WTC11 (cell line): ENCODE data around the gene CMBL. TPM values are rescaled to one million over a fixed set of nuclear protein-coding genes. Genes with fewer than 3 reads are reported as not detected.
A peak's percentile ranks its signal among the peaks of the same experiment; 100 is the strongest.

Experiments
- CBFB ChIP-seq: sonication (generic); formaldehyde crosslinking; IDR thresholded peaks from 2 replicates; pipeline ENCODE4 v1.8.1; 2022; ENCODE audit warnings: mild to moderate bottlenecking, low read depth, missing genetic modification reagents
- CREB1 ChIP-seq: sonication (generic); formaldehyde crosslinking; IDR thresholded peaks from 2 replicates; pipeline ENCODE4 v1.8.0; 2023; ENCODE audit warnings: mild to moderate bottlenecking, missing genetic modification reagents
- EMX1 ChIP-seq: fragments of 250-450 bp; sonication (Bioruptor Pico); IDR thresholded peaks from 2 replicates; pipeline ENCODE4 v1.8.0; 2021; ENCODE audit warnings: mild to moderate bottlenecking
- ESRRA ChIP-seq: sonication (generic); formaldehyde crosslinking; IDR thresholded peaks from 2 replicates; pipeline ENCODE4 v1.8.1; 2022; ENCODE audit warnings: mild to moderate bottlenecking, missing genetic modification reagents, borderline replicate concordance
- FOXJ3 ChIP-seq: sonication (generic); formaldehyde crosslinking; IDR thresholded peaks from 2 replicates; pipeline ENCODE4 v1.9.0; 2021; ENCODE audit warnings: missing genetic modification reagents, mild to moderate bottlenecking, borderline replicate concordance
- FOXK1 ChIP-seq: sonication (generic); formaldehyde crosslinking; IDR thresholded peaks from 2 replicates; pipeline ENCODE4 v1.8.0; 2022; ENCODE audit warnings: mild to moderate bottlenecking, moderate library complexity, missing genetic modification reagents
- JAZF1 ChIP-seq: fragments of 250-450 bp; sonication (Bioruptor Pico); IDR thresholded peaks from 2 replicates; pipeline ENCODE4 v1.9.0; 2021; ENCODE audit warnings: moderate library complexity, mild to moderate bottlenecking, inconsistent platforms
- JUN ChIP-seq: sonication (generic); formaldehyde crosslinking; IDR thresholded peaks from 2 replicates; pipeline ENCODE4 v1.8.0; 2023; ENCODE audit warnings: mild to moderate bottlenecking, missing genetic modification reagents
- NR3C1 ChIP-seq: sonication (generic); formaldehyde crosslinking; conservative IDR thresholded peaks from 2 replicates; pipeline ENCODE4 v1.8.1; 2023; ENCODE audit warnings: low read depth, mild to moderate bottlenecking, missing genetic modification reagents
- RORB ChIP-seq: fragments of 250-450 bp; sonication (Bioruptor Pico); IDR thresholded peaks from 2 replicates; pipeline ENCODE4 v1.9.0; 2021; ENCODE audit warnings: mild to moderate bottlenecking
- SP1 ChIP-seq: sonication (generic); formaldehyde crosslinking; conservative IDR thresholded peaks from 2 replicates; pipeline ENCODE4 v1.8.1; 2022; ENCODE audit warnings: missing genetic modification reagents
- ZNF219 ChIP-seq: sonication (generic); formaldehyde crosslinking; IDR thresholded peaks from 2 replicates; pipeline ENCODE4 v1.8.0; 2023; ENCODE audit warnings: missing genetic modification reagents, mild to moderate bottlenecking, borderline replicate concordance
- ZNF317 ChIP-seq: sonication (generic); formaldehyde crosslinking; IDR thresholded peaks from 2 replicates; pipeline ENCODE4 v1.8.1; 2023; ENCODE audit warnings: low read depth, mild to moderate bottlenecking, moderate library complexity, missing genetic modification reagents, borderline replicate concordance
- ZNF396 ChIP-seq: fragments of 250-450 bp; sonication (Bioruptor Pico); IDR thresholded peaks from 2 replicates; pipeline ENCODE4 v1.8.0; 2021; ENCODE audit warnings: mild to moderate bottlenecking, moderate library complexity, borderline replicate concordance
- ZNF416 ChIP-seq: fragments of 250-450 bp; sonication (Bioruptor Pico); IDR thresholded peaks from 2 replicates; pipeline ENCODE4 v1.9.0; 2021; ENCODE audit warnings: mild to moderate bottlenecking, inconsistent platforms
- total RNA-seq: library from RNA; stranded (reverse); gene quantifications from 3 replicates; pipeline ENCODE4 v1.2.3, GENCODE V29; 2021
- TF ChIP-seq, protein P1 (sequence below): sonication (generic); formaldehyde crosslinking; conservative IDR thresholded peaks from 2 replicates; pipeline ENCODE4 v1.8.1; 2023; ENCODE audit warnings: mild to moderate bottlenecking, low read depth, missing genetic modification reagents, moderate library complexity
- TF ChIP-seq, protein P2 (sequence below): sonication (generic); formaldehyde crosslinking; IDR thresholded peaks from 2 replicates; pipeline ENCODE4 v1.8.0; 2022; ENCODE audit warnings: mild to moderate bottlenecking, missing genetic modification reagents
- TF ChIP-seq, protein P3 (sequence below): sonication (generic); formaldehyde crosslinking; conservative IDR thresholded peaks from 2 replicates; pipeline ENCODE4 v1.8.1; 2022; ENCODE audit warnings: mild to moderate bottlenecking, missing genetic modification reagents
- TF ChIP-seq, protein P4 (sequence below): fragments of 250-450 bp; sonication (Bioruptor Pico); IDR thresholded peaks from 2 replicates; pipeline ENCODE4 v1.9.0; 2021; ENCODE audit warnings: mild to moderate bottlenecking, borderline replicate concordance
- TF ChIP-seq, protein P5 (sequence below): sonication (generic); formaldehyde crosslinking; IDR thresholded peaks from 2 replicates; pipeline ENCODE4 v1.8.0; 2022; ENCODE audit warnings: mild to moderate bottlenecking, missing genetic modification reagents
- TF ChIP-seq, protein P6 (sequence below): sonication (generic); formaldehyde crosslinking; IDR thresholded peaks from 2 replicates; pipeline ENCODE4 v1.8.1; 2023; ENCODE audit warnings: mild to moderate bottlenecking, missing genetic modification reagents
- TF ChIP-seq, protein P7 (sequence below): sonication (generic); formaldehyde crosslinking; IDR thresholded peaks from 2 replicates; pipeline ENCODE4 v1.8.0; 2023; ENCODE audit warnings: missing genetic modification reagents
- TF ChIP-seq, protein P8 (sequence below): sonication (generic); formaldehyde crosslinking; IDR thresholded peaks from 2 replicates; pipeline ENCODE4 v1.8.1; 2023; ENCODE audit warnings: mild to moderate bottlenecking, missing genetic modification reagents, moderate library complexity

The CMBL gene
- total RNA-seq, 1 experiment from 2014 or later = 34.0 TPM

DNA sequence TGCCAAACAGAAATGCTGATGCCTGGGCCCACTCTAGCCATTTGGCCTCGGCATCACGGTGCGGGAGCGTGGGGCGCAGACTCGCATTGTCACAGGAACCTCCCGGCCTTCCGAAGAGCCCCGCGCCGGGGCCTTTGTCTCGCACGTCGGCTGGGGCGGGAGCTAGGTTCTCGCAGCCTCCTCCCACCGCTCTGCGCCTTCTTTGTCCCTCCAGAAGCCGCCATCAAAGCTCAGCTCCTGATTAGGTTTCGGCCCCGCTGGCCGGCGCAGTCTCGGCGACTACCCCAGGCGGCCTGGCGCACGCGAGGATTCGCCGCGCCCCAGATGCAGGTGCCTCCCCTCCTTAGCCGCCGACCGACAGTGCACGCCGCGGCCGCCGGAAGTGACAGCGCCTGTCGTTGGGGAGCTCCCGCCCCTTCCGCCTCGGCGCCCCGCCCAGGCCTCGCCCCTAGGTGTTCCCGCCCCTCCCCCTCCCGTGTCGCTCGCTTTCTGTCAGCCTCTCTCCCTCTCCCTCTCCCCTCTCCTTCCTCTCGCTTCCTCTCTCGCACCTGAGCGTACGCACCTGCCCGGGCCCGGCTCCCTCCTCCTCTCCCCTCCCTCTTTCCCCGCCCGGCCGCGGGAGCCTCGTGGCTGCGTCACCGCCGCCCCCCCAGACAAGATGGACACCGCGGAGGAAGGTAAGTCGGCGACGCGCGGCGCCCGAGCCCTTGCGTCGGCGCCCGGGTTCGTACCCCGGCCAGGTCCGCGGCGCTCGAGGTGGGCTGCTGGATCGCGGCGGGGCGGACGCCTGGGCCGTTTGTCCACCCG, 45.7 kb upstream of the CMBL start, which contains the start of gene MARCHF6 (continued):
- TF ChIP-seq, protein P1, sequence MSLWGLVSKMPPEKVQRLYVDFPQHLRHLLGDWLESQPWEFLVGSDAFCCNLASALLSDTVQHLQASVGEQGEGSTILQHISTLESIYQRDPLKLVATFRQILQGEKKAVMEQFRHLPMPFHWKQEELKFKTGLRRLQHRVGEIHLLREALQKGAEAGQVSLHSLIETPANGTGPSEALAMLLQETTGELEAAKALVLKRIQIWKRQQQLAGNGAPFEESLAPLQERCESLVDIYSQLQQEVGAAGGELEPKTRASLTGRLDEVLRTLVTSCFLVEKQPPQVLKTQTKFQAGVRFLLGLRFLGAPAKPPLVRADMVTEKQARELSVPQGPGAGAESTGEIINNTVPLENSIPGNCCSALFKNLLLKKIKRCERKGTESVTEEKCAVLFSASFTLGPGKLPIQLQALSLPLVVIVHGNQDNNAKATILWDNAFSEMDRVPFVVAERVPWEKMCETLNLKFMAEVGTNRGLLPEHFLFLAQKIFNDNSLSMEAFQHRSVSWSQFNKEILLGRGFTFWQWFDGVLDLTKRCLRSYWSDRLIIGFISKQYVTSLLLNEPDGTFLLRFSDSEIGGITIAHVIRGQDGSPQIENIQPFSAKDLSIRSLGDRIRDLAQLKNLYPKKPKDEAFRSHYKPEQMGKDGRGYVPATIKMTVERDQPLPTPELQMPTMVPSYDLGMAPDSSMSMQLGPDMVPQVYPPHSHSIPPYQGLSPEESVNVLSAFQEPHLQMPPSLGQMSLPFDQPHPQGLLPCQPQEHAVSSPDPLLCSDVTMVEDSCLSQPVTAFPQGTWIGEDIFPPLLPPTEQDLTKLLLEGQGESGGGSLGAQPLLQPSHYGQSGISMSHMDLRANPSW = no peak
- TF ChIP-seq FOXJ3 (CRISPR knock-in tag) = no peak
- TF ChIP-seq ZNF416 (CRISPR knock-in tag) = no peak; the same call in 1 of the 2 replicates
- TF ChIP-seq FOXK1 (CRISPR knock-in tag) = peak; percentile 86
- TF ChIP-seq JAZF1 (CRISPR knock-in tag) = no peak
- TF ChIP-seq CREB1 (CRISPR knock-in tag) = no peak; the same call in 1 of the 2 replicates
- no peak; the same call in 1 of the 2 replicates for TF ChIP-seq CBFB (CRISPR knock-in tag)
- no peak for TF ChIP-seq EMX1 (CRISPR knock-in tag)
- TF ChIP-seq, protein P2, sequence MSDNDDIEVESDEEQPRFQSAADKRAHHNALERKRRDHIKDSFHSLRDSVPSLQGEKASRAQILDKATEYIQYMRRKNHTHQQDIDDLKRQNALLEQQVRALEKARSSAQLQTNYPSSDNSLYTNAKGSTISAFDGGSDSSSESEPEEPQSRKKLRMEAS (CRISPR knock-in tag) = peak; percentile 92
- TF ChIP-seq, protein P3, sequence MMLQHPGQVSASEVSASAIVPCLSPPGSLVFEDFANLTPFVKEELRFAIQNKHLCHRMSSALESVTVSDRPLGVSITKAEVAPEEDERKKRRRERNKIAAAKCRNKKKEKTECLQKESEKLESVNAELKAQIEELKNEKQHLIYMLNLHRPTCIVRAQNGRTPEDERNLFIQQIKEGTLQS (CRISPR knock-in tag) = no peak
- TF ChIP-seq ESRRA (CRISPR knock-in tag) = 0 out of 2 replicates have a peak, but pooled peaks have one; percentile 35
- peak; percentile 99 for TF ChIP-seq SP1
- peak; percentile 86 for TF ChIP-seq JUN (CRISPR knock-in tag)
- TF ChIP-seq RORB (CRISPR knock-in tag) = no peak
- peak; percentile 81 for TF ChIP-seq ZNF219 (CRISPR knock-in tag)
- TF ChIP-seq, protein P4, sequence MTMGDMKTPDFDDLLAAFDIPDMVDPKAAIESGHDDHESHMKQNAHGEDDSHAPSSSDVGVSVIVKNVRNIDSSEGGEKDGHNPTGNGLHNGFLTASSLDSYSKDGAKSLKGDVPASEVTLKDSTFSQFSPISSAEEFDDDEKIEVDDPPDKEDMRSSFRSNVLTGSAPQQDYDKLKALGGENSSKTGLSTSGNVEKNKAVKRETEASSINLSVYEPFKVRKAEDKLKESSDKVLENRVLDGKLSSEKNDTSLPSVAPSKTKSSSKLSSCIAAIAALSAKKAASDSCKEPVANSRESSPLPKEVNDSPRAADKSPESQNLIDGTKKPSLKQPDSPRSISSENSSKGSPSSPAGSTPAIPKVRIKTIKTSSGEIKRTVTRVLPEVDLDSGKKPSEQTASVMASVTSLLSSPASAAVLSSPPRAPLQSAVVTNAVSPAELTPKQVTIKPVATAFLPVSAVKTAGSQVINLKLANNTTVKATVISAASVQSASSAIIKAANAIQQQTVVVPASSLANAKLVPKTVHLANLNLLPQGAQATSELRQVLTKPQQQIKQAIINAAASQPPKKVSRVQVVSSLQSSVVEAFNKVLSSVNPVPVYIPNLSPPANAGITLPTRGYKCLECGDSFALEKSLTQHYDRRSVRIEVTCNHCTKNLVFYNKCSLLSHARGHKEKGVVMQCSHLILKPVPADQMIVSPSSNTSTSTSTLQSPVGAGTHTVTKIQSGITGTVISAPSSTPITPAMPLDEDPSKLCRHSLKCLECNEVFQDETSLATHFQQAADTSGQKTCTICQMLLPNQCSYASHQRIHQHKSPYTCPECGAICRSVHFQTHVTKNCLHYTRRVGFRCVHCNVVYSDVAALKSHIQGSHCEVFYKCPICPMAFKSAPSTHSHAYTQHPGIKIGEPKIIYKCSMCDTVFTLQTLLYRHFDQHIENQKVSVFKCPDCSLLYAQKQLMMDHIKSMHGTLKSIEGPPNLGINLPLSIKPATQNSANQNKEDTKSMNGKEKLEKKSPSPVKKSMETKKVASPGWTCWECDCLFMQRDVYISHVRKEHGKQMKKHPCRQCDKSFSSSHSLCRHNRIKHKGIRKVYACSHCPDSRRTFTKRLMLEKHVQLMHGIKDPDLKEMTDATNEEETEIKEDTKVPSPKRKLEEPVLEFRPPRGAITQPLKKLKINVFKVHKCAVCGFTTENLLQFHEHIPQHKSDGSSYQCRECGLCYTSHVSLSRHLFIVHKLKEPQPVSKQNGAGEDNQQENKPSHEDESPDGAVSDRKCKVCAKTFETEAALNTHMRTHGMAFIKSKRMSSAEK = no peak
- TF ChIP-seq NR3C1 = no peak
- TF ChIP-seq, protein P5, sequence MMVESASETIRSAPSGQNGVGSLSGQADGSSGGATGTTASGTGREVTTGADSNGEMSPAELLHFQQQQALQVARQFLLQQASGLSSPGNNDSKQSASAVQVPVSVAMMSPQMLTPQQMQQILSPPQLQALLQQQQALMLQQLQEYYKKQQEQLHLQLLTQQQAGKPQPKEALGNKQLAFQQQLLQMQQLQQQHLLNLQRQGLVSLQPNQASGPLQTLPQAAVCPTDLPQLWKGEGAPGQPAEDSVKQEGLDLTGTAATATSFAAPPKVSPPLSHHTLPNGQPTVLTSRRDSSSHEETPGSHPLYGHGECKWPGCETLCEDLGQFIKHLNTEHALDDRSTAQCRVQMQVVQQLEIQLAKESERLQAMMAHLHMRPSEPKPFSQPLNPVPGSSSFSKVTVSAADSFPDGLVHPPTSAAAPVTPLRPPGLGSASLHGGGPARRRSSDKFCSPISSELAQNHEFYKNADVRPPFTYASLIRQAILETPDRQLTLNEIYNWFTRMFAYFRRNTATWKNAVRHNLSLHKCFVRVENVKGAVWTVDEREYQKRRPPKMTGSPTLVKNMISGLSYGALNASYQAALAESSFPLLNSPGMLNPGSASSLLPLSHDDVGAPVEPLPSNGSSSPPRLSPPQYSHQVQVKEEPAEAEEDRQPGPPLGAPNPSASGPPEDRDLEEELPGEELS (CRISPR knock-in tag) = peak; percentile 73; the same call in 1 of the 2 replicates
- TF ChIP-seq, protein P6, sequence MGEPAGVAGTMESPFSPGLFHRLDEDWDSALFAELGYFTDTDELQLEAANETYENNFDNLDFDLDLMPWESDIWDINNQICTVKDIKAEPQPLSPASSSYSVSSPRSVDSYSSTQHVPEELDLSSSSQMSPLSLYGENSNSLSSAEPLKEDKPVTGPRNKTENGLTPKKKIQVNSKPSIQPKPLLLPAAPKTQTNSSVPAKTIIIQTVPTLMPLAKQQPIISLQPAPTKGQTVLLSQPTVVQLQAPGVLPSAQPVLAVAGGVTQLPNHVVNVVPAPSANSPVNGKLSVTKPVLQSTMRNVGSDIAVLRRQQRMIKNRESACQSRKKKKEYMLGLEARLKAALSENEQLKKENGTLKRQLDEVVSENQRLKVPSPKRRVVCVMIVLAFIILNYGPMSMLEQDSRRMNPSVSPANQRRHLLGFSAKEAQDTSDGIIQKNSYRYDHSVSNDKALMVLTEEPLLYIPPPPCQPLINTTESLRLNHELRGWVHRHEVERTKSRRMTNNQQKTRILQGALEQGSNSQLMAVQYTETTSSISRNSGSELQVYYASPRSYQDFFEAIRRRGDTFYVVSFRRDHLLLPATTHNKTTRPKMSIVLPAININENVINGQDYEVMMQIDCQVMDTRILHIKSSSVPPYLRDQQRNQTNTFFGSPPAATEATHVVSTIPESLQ = no peak
- no peak; the same call in 1 of the 2 replicates for TF ChIP-seq ZNF317 (CRISPR knock-in tag)
- TF ChIP-seq, protein P7, sequence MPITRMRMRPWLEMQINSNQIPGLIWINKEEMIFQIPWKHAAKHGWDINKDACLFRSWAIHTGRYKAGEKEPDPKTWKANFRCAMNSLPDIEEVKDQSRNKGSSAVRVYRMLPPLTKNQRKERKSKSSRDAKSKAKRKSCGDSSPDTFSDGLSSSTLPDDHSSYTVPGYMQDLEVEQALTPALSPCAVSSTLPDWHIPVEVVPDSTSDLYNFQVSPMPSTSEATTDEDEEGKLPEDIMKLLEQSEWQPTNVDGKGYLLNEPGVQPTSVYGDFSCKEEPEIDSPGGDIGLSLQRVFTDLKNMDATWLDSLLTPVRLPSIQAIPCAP (CRISPR knock-in tag) = no peak
- TF ChIP-seq ZNF396 (CRISPR knock-in tag) = no peak
- TF ChIP-seq, protein P8, sequence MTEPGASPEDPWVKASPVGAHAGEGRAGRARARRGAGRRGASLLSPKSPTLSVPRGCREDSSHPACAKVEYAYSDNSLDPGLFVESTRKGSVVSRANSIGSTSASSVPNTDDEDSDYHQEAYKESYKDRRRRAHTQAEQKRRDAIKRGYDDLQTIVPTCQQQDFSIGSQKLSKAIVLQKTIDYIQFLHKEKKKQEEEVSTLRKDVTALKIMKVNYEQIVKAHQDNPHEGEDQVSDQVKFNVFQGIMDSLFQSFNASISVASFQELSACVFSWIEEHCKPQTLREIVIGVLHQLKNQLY (CRISPR knock-in tag) = 0 out of 2 replicates have a peak, but pooled peaks have one; percentile 83
